GM23248 (cell line): ENCODE data around the gene GSTM5. TPM values are rescaled to one million over a fixed set of nuclear protein-coding genes. Genes with fewer than 3 reads are reported as not detected.
"Not testable (repeated sequence)": the region's sequence is repeated elsewhere in the genome, so short reads cannot be mapped to it uniquely, and the experiment has no call there.

Experiments used
- DNase-seq: peaks from one replicate; pipeline ENCODE4 v3.0.0-alpha.2; 2015
- H2AFZ ChIP-seq: fragments of 200-600 bp; sonication (generic); 2 replicates; pipeline ENCODE4 v1.6.1; 2016; ENCODE audit warnings: antibody characterized with exemption
- H3F3A ChIP-seq: fragments of 200-600 bp; sonication (generic); 2 replicates; pipeline ENCODE4 v1.6.1; 2016; ENCODE audit warnings: mild to moderate bottlenecking, antibody characterized with exemption, mixed run types; ENCODE audit not compliant: insufficient read depth
- H3K27ac ChIP-seq: fragments of 200-600 bp; sonication (generic); 2 replicates; pipeline ENCODE4 v1.5.1; 2016; ENCODE audit warnings: mild to moderate bottlenecking
- H3K27me3 ChIP-seq: fragments of 200-600 bp; sonication (generic); replicated peaks from 2 replicates; pipeline ENCODE4 v1.6.1; 2016; ENCODE audit warnings: mild to moderate bottlenecking; ENCODE audit not compliant: insufficient read depth
- H3K36me3 ChIP-seq: fragments of 200-600 bp; sonication (generic); 2 replicates; pipeline ENCODE4 v1.6.1; 2016; ENCODE audit warnings: low read depth, mild to moderate bottlenecking
- H3K4me1 ChIP-seq: fragments of 200-600 bp; sonication (generic); 2 replicates; pipeline ENCODE4 v1.6.1; 2016; ENCODE audit warnings: mild to moderate bottlenecking; ENCODE audit not compliant: insufficient read depth
- H3K4me2 ChIP-seq: fragments of 200-600 bp; sonication (generic); one replicate; pipeline ENCODE4 v1.6.1; 2016; ENCODE audit warnings: mild to moderate bottlenecking; ENCODE audit not compliant: unreplicated experiment
- H3K4me3 ChIP-seq: fragments of 200-600 bp; sonication (generic); 2 replicates; pipeline ENCODE4 v1.5.1; 2016; ENCODE audit warnings: mild to moderate bottlenecking
- H3K79me2 ChIP-seq: fragments of 200-600 bp; sonication (generic); 2 replicates; pipeline ENCODE4 v1.6.1; 2016; ENCODE audit warnings: mild to moderate bottlenecking; ENCODE audit not compliant: insufficient read depth
- H3K9ac ChIP-seq: fragments of 200-600 bp; sonication (generic); 2 replicates; pipeline ENCODE4 v1.6.1; 2016; ENCODE audit warnings: mild to moderate bottlenecking
- H3K9me2 ChIP-seq: fragments of 200-600 bp; sonication (generic); 2 replicates; pipeline ENCODE4 v1.6.1; 2016; ENCODE audit warnings: mixed run types, mild to moderate bottlenecking, moderate library complexity; ENCODE audit not compliant: insufficient read depth
- H3K9me3 ChIP-seq: fragments of 200-600 bp; sonication (generic); one replicate; pipeline ENCODE4 v1.6.1; 2017; ENCODE audit warnings: low read depth
- H4K20me1 ChIP-seq: fragments of 200-600 bp; sonication (generic); 2 replicates; pipeline ENCODE4 v1.6.0; 2016; ENCODE audit not compliant: insufficient read depth
- EZH2 ChIP-seq: fragments of 200-600 bp; sonication (generic); IDR thresholded peaks from 2 replicates; pipeline ENCODE4 v1.6.1; 2018; ENCODE audit warnings: antibody characterized with exemption, mild to moderate bottlenecking; ENCODE audit not compliant: insufficient read depth, poor library complexity, severe bottlenecking
- EZH2phosphoT487 ChIP-seq: fragments of 200-600 bp; sonication (generic); IDR thresholded peaks from 2 replicates; pipeline ENCODE4 v1.6.1; 2018; ENCODE audit warnings: antibody characterized with exemption, moderate library complexity, mild to moderate bottlenecking, low read depth; ENCODE audit not compliant: insufficient read depth
- WGBS, 2 experiments: methylation state at CpG; one replicate each; pipeline ENCODE4 v1.1.6; 2015 to 2017; ENCODE audit warnings: low lambda C conversion rate in 2 of 2, low coverage in 1 of 2; ENCODE audit errors: missing lambda C conversion rate in 2 of 2; 5-methylcytosine and 5-hydroxymethylcytosine counted together
- in situ Hi-C: fragments of 300-500 bp; cut with MboI; formaldehyde crosslinking; loops from 2 replicates; pipeline ENCODE4 v1.15.0; 2020
- polyA plus RNA-seq: library from polyadenylated mRNA; unstranded; fragments of >200 nt; fragmentation: Nextera tagmentation; extraction: Ambion mirVana; gene quantifications from 2 replicates; pipeline ENCODE4 v1.2.1, GENCODE V29; 2016
- total RNA-seq: library from RNA; depleted of rRNA; stranded (reverse); fragments of >200 nt; shearing (Covaris generic); gene quantifications from 2 replicates; pipeline ENCODE4 v1.2.3, GENCODE V29; 2014

GSTM5 gene
- total and polyA plus RNA-seq, 2 experiments from 2014 or later: 2.4 to 2.5 TPM

GRCh38 chr1:109677459-109677858, 34.6 kb upstream of the GSTM5 start:
- 66% methylated on average over 3 of the region's 3 CpGs for WGBS, 2 experiments
- no peaks in the 10 kb centered on the region for H3K27me3 ChIP-seq
- DNase-seq: no peak
- in situ Hi-C loops: no loop called here
- H3K27ac ChIP-seq: no peak overlapping the region
- no peaks in the 10 kb centered on the region for H4K20me1 ChIP-seq
- H3K79me2 ChIP-seq: no peaks in the 10 kb centered on the region
- H2AFZ ChIP-seq: no peak overlapping the region
- no peak for TF ChIP-seq EZH2
- no peak for TF ChIP-seq EZH2phosphoT487
- H3K9me3 ChIP-seq: no peaks in the 10 kb centered on the region
- H3K9me2 ChIP-seq: no peaks in the 10 kb centered on the region
- H3K4me2 ChIP-seq: no peak overlapping the region
- H3F3A ChIP-seq: no peaks in the 10 kb centered on the region
- no peak overlapping the region for H3K9ac ChIP-seq
- no peak overlapping the region for H3K4me3 ChIP-seq
- H3K4me1 ChIP-seq: no peaks in the 10 kb centered on the region
- no peaks in the 10 kb centered on the region for H3K36me3 ChIP-seq

- H3K27ac ChIP-seq, H3K9me3 ChIP-seq, H3K27me3 ChIP-seq, H2AFZ ChIP-seq, H4K20me1 ChIP-seq, H3K4me2 ChIP-seq, in situ Hi-C loops, H3K36me3 ChIP-seq, DNase-seq, H3K9ac ChIP-seq, H3K4me3 ChIP-seq, H3F3A ChIP-seq, H3K4me1 ChIP-seq, H3K9me2 ChIP-seq, H3K79me2 ChIP-seq: not testable (repeated sequence)
- 79 to 91% methylated on average over 2 of the region's 2 CpGs for WGBS, 2 experiments
Observed at GRCh38 chr1:109678637-109679036, 33.4 kb upstream of the GSTM5 start.

- H2AFZ ChIP-seq, in situ Hi-C loops: not testable (repeated sequence)
- WGBS, 2 experiments: no CpG with 5 or more reads among the region's 6 CpGs
Observed at GRCh38 chr1:109684777-109685176, 27.3 kb upstream of the GSTM5 start.

GRCh38 chr1:109685399-109685798, 26.7 kb upstream of the GSTM5 start:
- H3K36me3 ChIP-seq, H3K9ac ChIP-seq, H3K27me3 ChIP-seq, DNase-seq, H3K4me3 ChIP-seq, H3K79me2 ChIP-seq, H3K27ac ChIP-seq, H3K9me3 ChIP-seq, H3K4me2 ChIP-seq, H2AFZ ChIP-seq, H4K20me1 ChIP-seq, H3F3A ChIP-seq, H3K4me1 ChIP-seq, in situ Hi-C loops, H3K9me2 ChIP-seq: not testable (repeated sequence)
- no CpG with 5 or more reads among the region's 1 CpG for WGBS, 2 experiments

More at GRCh38 chr1:109684777-109685176, 27.3 kb upstream of the GSTM5 start:
- not testable (repeated sequence) for H3K79me2 ChIP-seq, DNase-seq, H3K9ac ChIP-seq, H3K36me3 ChIP-seq, H3K9me3 ChIP-seq, H3K4me2 ChIP-seq, H3K27me3 ChIP-seq, H3K9me2 ChIP-seq, H4K20me1 ChIP-seq, H3F3A ChIP-seq, H3K4me3 ChIP-seq, H3K4me1 ChIP-seq, H3K27ac ChIP-seq

GRCh38 chr1:109685890-109686289, 26.2 kb upstream of the GSTM5 start:
- H3F3A ChIP-seq, H4K20me1 ChIP-seq, H3K36me3 ChIP-seq, H3K27ac ChIP-seq, H3K4me2 ChIP-seq, in situ Hi-C loops, H3K4me1 ChIP-seq, H3K79me2 ChIP-seq, H3K9ac ChIP-seq, H3K9me3 ChIP-seq, H3K27me3 ChIP-seq, H3K4me3 ChIP-seq, H2AFZ ChIP-seq, H3K9me2 ChIP-seq, DNase-seq: not testable (repeated sequence)
- no CpG with 5 or more reads among the region's 4 CpGs for WGBS, 2 experiments

- H3K36me3 ChIP-seq, H4K20me1 ChIP-seq, in situ Hi-C loops, H3K4me2 ChIP-seq, H3F3A ChIP-seq, H3K79me2 ChIP-seq, H3K4me3 ChIP-seq, DNase-seq, H3K9me3 ChIP-seq, H2AFZ ChIP-seq, H3K27ac ChIP-seq, H3K9ac ChIP-seq, H3K4me1 ChIP-seq, H3K9me2 ChIP-seq, H3K27me3 ChIP-seq: not testable (repeated sequence)
- WGBS, 2 experiments: 10 to 27% methylated on average over 3 of the region's 11 CpGs
Observed at GRCh38 chr1:109687109-109687508, 24.9 kb upstream of the GSTM5 start.
